ENCODE results near the gene NEK7. TPM values are rescaled to one million over a fixed set of nuclear protein-coding genes. Genes with fewer than 3 reads are reported as not detected.
A peak's percentile ranks its signal among the peaks of the same experiment; 100 is the strongest.

The NEK7 gene
- polyA plus RNA-seq, 4 donors: 14.9 to 38.3 (median 27.2) TPM

- no peaks in the 10 kb centered on the region for H3K36me3 ChIP-seq (ENCODE audit: control insufficient read depth in 3 of 3, insufficient read depth in 2 of 3, low read depth in 1 of 3, low read length in 3 of 3)
- H3K4me1 ChIP-seq (ENCODE audit: control insufficient read depth in 3 of 3, insufficient read depth in 2 of 3, low read depth in 1 of 3, low read length in 2 of 3): peaks cover 3 to 12% (median 3%) of the 10 kb centered on the region in 3 donors
- DNase-seq (no peak), FAIRE-seq (no peak)
- H3K27ac ChIP-seq (ENCODE audit: low read depth in 1 of 3, low read length in 2 of 3): no peak overlapping the region
- no peaks in the 10 kb centered on the region for H3K9me3 ChIP-seq (ENCODE audit: control insufficient read depth in 2 of 2, insufficient read depth in 1 of 2, low read depth in 1 of 2, low read length in 1 of 2)
- 44 to 48% (median 47%) methylated on average over 2 of the region's 2 CpGs for WGBS, 3 donors
- H3K4me3 ChIP-seq (ENCODE audit: low read depth in 1 of 3, low read length in 3 of 3): no peak overlapping the region
- H3K27me3 ChIP-seq (ENCODE audit: control insufficient read depth in 3 of 3, insufficient read depth in 3 of 3, low read length in 3 of 3): no peaks in the 10 kb centered on the region
These were observed 20.7 kb downstream of the NEK7 start for GRCh38 chr1:198177546-198177945.

GRCh38 chr1:198178615-198179014, 21.8 kb downstream of the NEK7 start:
- H3K9me3 ChIP-seq (ENCODE audit: control insufficient read depth in 2 of 2, insufficient read depth in 1 of 2, low read depth in 1 of 2, low read length in 1 of 2): no peaks in the 10 kb centered on the region
- FAIRE-seq (no peak), DNase-seq (no peak)
- 19 to 67% (median 44%) methylated on average over 1 of the region's 1 CpG for WGBS, 3 donors
- H3K4me3 ChIP-seq (ENCODE audit: low read depth in 1 of 3, low read length in 3 of 3): no peak overlapping the region
- peaks cover 3 to 12% (median 3%) of the 10 kb centered on the region in 3 donors for H3K4me1 ChIP-seq (ENCODE audit: control insufficient read depth in 3 of 3, insufficient read depth in 2 of 3, low read depth in 1 of 3, low read length in 2 of 3)
- H3K36me3 ChIP-seq (ENCODE audit: control insufficient read depth in 3 of 3, insufficient read depth in 2 of 3, low read depth in 1 of 3, low read length in 3 of 3): no peaks in the 10 kb centered on the region
- H3K27me3 ChIP-seq (ENCODE audit: control insufficient read depth in 3 of 3, insufficient read depth in 3 of 3, low read length in 3 of 3): no peaks in the 10 kb centered on the region
- no peak overlapping the region for H3K27ac ChIP-seq (ENCODE audit: low read depth in 1 of 3, low read length in 2 of 3)

GRCh38 chr1:198179556-198179981, 22.8 kb downstream of the NEK7 start:
- Histone ChIP-seq H3K36me3 (ENCODE audit: control insufficient read depth in 3 of 3, insufficient read depth in 2 of 3, low read depth in 1 of 3, low read length in 3 of 3) (no peaks in the 10 kb centered on the region), H3K9me3 (ENCODE audit: control insufficient read depth in 2 of 2, insufficient read depth in 1 of 2, low read depth in 1 of 2, low read length in 1 of 2) (no peaks in the 10 kb centered on the region), H3K27me3 (ENCODE audit: control insufficient read depth in 3 of 3, insufficient read depth in 3 of 3, low read length in 3 of 3) (no peaks in the 10 kb centered on the region), H3K4me1 (ENCODE audit: control insufficient read depth in 3 of 3, insufficient read depth in 2 of 3, low read depth in 1 of 3, low read length in 2 of 3) (peaks cover 3 to 10% (median 3%) of the 10 kb centered on the region in 3 donors), H3K4me3 (ENCODE audit: low read depth in 1 of 3, low read length in 3 of 3) (no peak overlapping the region), H3K27ac (ENCODE audit: low read depth in 1 of 3, low read length in 2 of 3) (no peak overlapping the region)
- 28 to 44% (median 42%) methylated on average over 2 of the region's 2 CpGs for WGBS, 3 donors
- peak; percentile 13 for DNase-seq
- FAIRE-seq: no peak

- H3K36me3 ChIP-seq (ENCODE audit: control insufficient read depth in 3 of 3, insufficient read depth in 2 of 3, low read depth in 1 of 3, low read length in 3 of 3): no peaks in the 10 kb centered on the region
- H3K27me3 ChIP-seq (ENCODE audit: control insufficient read depth in 3 of 3, insufficient read depth in 3 of 3, low read length in 3 of 3): no peaks in the 10 kb centered on the region
- WGBS, 3 donors: 79 to 87% (median 86%) methylated on average over 3 of the region's 3 CpGs
These were observed 26.8 kb downstream of the NEK7 start for GRCh38 chr1:198183605-198184004.

GRCh38 chr1:198184516-198184915, 27.7 kb downstream of the NEK7 start:
- no peak for FAIRE-seq
- DNase-seq: no peak
- Histone ChIP-seq H3K4me1 (ENCODE audit: control insufficient read depth in 3 of 3, insufficient read depth in 2 of 3, low read depth in 1 of 3, low read length in 2 of 3) (peaks cover 11 to 20% (median 16%) of the 10 kb centered on the region in 3 donors), H3K4me3 (ENCODE audit: low read depth in 1 of 3, low read length in 3 of 3) (no peak overlapping the region), H3K27ac (ENCODE audit: low read depth in 1 of 3, low read length in 2 of 3) (no peak overlapping the region), H3K9me3 (ENCODE audit: control insufficient read depth in 2 of 2, insufficient read depth in 1 of 2, low read depth in 1 of 2, low read length in 1 of 2) (no peaks in the 10 kb centered on the region), H3K36me3 (ENCODE audit: control insufficient read depth in 3 of 3, insufficient read depth in 2 of 3, low read depth in 1 of 3, low read length in 3 of 3) (no peaks in the 10 kb centered on the region), H3K27me3 (ENCODE audit: control insufficient read depth in 3 of 3, insufficient read depth in 3 of 3, low read length in 3 of 3) (no peaks in the 10 kb centered on the region)
- 95 to 99% (median 96%) methylated on average over 4 of the region's 4 CpGs for WGBS, 3 donors

More at GRCh38 chr1:198183605-198184004, 26.8 kb downstream of the NEK7 start:
- Histone ChIP-seq H3K9me3 (ENCODE audit: control insufficient read depth in 2 of 2, insufficient read depth in 1 of 2, low read depth in 1 of 2, low read length in 1 of 2) (no peaks in the 10 kb centered on the region), H3K4me3 (ENCODE audit: low read depth in 1 of 3, low read length in 3 of 3) (no peak overlapping the region), H3K27ac (ENCODE audit: low read depth in 1 of 3, low read length in 2 of 3) (no peak overlapping the region), H3K4me1 (ENCODE audit: control insufficient read depth in 3 of 3, insufficient read depth in 2 of 3, low read depth in 1 of 3, low read length in 2 of 3) (peaks cover 11 to 20% (median 16%) of the 10 kb centered on the region in 3 donors)
- DNase-seq: no peak
- FAIRE-seq: no peak

- WGBS, 3 donors: 62 to 72% (median 71%) methylated on average over 3 of the region's 3 CpGs
- H3K27me3 ChIP-seq (ENCODE audit: control insufficient read depth in 3 of 3, insufficient read depth in 3 of 3, low read length in 3 of 3): no peaks in the 10 kb centered on the region
- no peak overlapping the region for H3K27ac ChIP-seq (ENCODE audit: low read depth in 1 of 3, low read length in 2 of 3)
- no peak overlapping the region for H3K4me3 ChIP-seq (ENCODE audit: low read depth in 1 of 3, low read length in 3 of 3)
- no peak for DNase-seq
- no peaks in the 10 kb centered on the region for H3K36me3 ChIP-seq (ENCODE audit: control insufficient read depth in 3 of 3, insufficient read depth in 2 of 3, low read depth in 1 of 3, low read length in 3 of 3)
- peaks cover 11 to 20% (median 16%) of the 10 kb centered on the region in 3 donors for H3K4me1 ChIP-seq (ENCODE audit: control insufficient read depth in 3 of 3, insufficient read depth in 2 of 3, low read depth in 1 of 3, low read length in 2 of 3)
- no peaks in the 10 kb centered on the region for H3K9me3 ChIP-seq (ENCODE audit: control insufficient read depth in 2 of 2, insufficient read depth in 1 of 2, low read depth in 1 of 2, low read length in 1 of 2)
- no peak for FAIRE-seq
These were observed 28.3 kb downstream of the NEK7 start for GRCh38 chr1:198185146-198185545.

GRCh38 chr1:198185759-198186158, 29.0 kb downstream of the NEK7 start:
- WGBS, 3 donors: 24 to 33% (median 26%) methylated on average over 2 of the region's 2 CpGs
- no peaks in the 10 kb centered on the region for H3K9me3 ChIP-seq (ENCODE audit: control insufficient read depth in 2 of 2, insufficient read depth in 1 of 2, low read depth in 1 of 2, low read length in 1 of 2)
- DNase-seq (no peak), FAIRE-seq (no peak)
- H3K4me1 ChIP-seq (ENCODE audit: control insufficient read depth in 3 of 3, insufficient read depth in 2 of 3, low read depth in 1 of 3, low read length in 2 of 3): peaks cover 11 to 20% (median 16%) of the 10 kb centered on the region in 3 donors
- H3K4me3 ChIP-seq (ENCODE audit: low read depth in 1 of 3, low read length in 3 of 3): no peak overlapping the region
- no peak overlapping the region for H3K27ac ChIP-seq (ENCODE audit: low read depth in 1 of 3, low read length in 2 of 3)
- no peaks in the 10 kb centered on the region for H3K36me3 ChIP-seq (ENCODE audit: control insufficient read depth in 3 of 3, insufficient read depth in 2 of 3, low read depth in 1 of 3, low read length in 3 of 3)
- no peaks in the 10 kb centered on the region for H3K27me3 ChIP-seq (ENCODE audit: control insufficient read depth in 3 of 3, insufficient read depth in 3 of 3, low read length in 3 of 3)

- H3K27ac ChIP-seq (ENCODE audit: low read depth in 1 of 3, low read length in 2 of 3): peak overlapping the region in 1 of 3 donors; percentile 43
These were observed 30.2 kb downstream of the NEK7 start for GRCh38 chr1:198186916-198187580.

More at GRCh38 chr1:198186916-198187580, 30.2 kb downstream of the NEK7 start:
- Histone ChIP-seq H3K27me3 (ENCODE audit: control insufficient read depth in 3 of 3, insufficient read depth in 3 of 3, low read length in 3 of 3) (no peaks in the 10 kb centered on the region), H3K9me3 (ENCODE audit: control insufficient read depth in 2 of 2, insufficient read depth in 1 of 2, low read depth in 1 of 2, low read length in 1 of 2) (no peaks in the 10 kb centered on the region), H3K4me1 (ENCODE audit: control insufficient read depth in 3 of 3, insufficient read depth in 2 of 3, low read depth in 1 of 3, low read length in 2 of 3) (peaks cover 11 to 20% (median 16%) of the 10 kb centered on the region in 3 donors), H3K4me3 (ENCODE audit: low read depth in 1 of 3, low read length in 3 of 3) (no peak overlapping the region), H3K36me3 (ENCODE audit: control insufficient read depth in 3 of 3, insufficient read depth in 2 of 3, low read depth in 1 of 3, low read length in 3 of 3) (no peaks in the 10 kb centered on the region)
- peak in 1 of 2 donors; percentile 7 for DNase-seq
- 88 to 92% (median 90%) methylated on average over 2 of the region's 2 CpGs for WGBS, 3 donors
- no peak for FAIRE-seq
